HPDE6-E6E7 (cell line): ENCODE measurements around the gene MICU1.
"Not testable (repeated sequence)": the region's sequence is repeated elsewhere in the genome, so short reads cannot be mapped to it uniquely, and the experiment has no call there.

Experiments used
- DNase-seq: peaks from one replicate; pipeline ENCODE4 v3.0.0; 2011; ENCODE audit warnings: missing footprints; ENCODE audit errors: extremely low spot score

The MICU1 gene

DNA sequence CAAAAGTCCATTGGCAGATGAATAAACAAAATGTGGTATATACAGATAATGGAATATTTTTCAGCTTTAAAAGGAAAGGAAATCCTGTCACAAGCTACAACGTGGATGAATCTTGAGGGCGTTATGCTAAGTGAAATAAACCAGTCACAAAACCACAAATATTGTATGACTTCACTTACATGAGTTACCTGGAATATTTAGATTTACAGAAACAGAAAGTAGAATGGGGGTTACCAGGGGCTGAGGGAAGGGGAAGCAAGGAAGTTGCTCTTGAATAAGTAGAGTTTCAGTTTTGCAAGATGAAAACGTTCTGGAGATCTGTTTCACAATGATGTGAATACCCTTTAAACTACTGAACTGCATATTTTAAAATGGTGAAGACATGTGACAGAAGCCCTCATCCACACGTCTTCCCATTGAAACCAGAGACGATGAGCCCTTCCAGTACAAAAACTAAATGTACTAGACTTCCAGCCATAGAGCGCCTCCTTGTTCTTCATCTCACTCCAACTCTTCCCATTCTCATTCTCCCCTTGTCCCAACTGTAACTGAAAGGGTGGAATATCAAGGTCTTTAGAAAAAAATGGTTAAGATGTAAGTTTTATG, 62.4 kb downstream of the MICU1 start:
- DNase-seq, result no peak

- no peak for DNase-seq
Measured at GRCh38 chr10:72561745-72562166, 64.1 kb downstream of the MICU1 start.

- no peak for DNase-seq
Measured at GRCh38 chr10:72557362-72557761, 68.5 kb downstream of the MICU1 start.

DNA sequence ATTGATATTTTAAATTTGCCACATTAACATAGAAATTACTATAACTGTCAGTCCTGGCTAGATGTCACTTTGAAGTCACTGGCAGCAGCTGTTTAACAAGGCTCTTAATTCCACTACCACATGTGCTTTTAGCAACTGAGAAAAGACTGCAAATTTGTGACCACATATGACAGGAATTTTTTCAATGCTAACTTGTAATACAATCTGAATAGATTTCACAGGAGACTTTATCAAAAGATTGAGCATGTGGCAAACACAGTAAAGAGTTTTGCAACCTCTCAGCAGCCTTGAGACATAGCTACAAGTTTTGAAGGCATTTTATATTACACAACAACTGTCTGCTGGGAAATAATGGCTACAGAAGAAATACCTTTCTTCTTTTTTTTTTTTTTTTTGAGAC, 73.0 kb downstream of the MICU1 start:
- no peak for DNase-seq

DNA sequence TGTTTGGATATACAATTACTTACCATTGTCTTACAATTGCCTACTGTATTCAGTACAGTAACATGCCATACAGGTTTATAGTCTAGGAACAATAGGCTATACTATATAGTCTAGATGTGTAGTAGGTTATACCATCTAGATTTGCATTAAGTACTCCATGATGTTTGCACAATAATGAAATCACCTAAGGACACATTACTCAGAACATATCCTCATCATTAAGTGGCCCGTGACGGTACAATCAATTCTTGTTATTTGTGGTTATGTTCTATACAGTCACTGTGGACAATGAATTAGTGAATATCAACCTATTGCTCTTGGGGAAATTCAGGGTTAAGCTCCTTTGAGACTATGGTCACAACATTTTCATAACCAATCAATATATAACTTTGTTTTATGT, 75.6 kb downstream of the MICU1 start:
- no peak for DNase-seq

GRCh38 chr10:72545546-72545945, 80.3 kb downstream of the MICU1 start:
- no peak for DNase-seq

- not testable (repeated sequence) for DNase-seq
Measured at GRCh38 chr10:72543855-72544254, 82.0 kb downstream of the MICU1 start.

DNA sequence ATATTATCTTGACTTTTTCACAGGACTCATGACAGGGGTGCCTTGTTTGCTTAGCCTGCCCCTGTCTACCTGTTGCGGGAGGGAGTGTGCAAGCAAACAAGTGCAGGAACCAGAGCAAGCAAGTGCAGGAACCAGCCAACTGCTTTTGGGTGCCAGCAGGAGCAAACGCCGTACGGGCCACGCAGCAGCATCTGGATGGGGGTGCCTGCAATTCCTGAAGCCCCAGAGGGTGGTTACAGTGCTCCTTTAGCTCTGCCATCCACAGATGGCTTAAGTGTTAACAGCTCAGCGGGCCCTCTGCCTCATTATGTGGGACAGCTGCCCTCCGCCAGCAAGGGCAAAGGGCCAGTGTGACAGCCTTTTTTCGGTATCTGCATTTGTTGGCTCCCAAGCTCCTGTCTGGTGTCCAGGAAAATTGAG, 83.5 kb downstream of the MICU1 start:
- DNase-seq, result no peak

GRCh38 chr10:72541337-72541736, 84.5 kb downstream of the MICU1 start:
- no peak for DNase-seq

DNA sequence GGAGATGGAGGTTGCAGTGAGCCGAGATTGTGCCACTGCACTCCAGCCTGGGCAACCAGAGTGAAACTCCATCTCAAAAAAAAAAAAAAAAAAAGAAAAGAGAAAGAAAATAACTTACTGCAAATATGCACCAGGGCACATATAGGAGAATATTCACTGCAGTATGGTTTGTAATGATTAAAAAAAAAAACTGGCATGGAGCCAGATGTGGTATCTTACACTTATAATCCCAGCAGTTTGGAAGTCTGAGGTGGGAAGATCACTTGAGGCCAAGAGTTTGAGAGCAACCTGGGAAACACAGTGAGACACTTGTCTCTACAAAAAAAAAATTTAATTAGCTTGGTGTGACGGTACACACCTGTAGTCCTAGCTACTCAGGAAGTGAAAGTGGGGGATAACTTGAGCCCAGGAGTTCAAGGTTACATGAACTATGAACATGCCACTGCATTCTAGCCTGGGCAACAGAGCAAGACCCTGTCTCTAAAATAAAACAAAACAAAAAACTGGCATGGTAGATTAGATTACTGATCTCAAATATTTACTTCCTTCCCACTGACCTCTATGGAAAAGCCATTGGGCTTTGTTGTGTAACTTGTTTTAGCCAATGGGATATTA, 85.6 kb downstream of the MICU1 start:
- no peak for DNase-seq

- DNase-seq, result no peak
Measured at GRCh38 chr10:72539137-72539536, 86.7 kb downstream of the MICU1 start.

DNA sequence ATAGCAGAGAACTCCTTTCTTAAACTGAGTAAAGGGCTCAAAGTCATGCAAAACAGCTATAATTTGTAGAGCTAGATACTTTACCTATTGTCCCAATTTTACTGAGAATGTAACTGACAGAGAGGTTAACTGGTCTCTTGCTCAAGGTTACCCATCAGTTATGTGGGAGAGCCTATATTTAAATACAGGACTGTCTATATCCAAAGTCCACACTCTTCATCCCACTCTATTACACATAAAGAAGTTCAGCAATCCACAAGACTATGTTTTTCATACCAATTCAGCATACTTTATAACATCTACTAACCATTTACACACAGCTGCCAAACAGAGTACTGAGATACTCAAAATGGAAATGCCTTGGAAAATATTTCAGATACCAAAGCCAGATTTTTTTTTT, 100.2 kb downstream of the MICU1 start:
- DNase-seq, result no peak

DNA sequence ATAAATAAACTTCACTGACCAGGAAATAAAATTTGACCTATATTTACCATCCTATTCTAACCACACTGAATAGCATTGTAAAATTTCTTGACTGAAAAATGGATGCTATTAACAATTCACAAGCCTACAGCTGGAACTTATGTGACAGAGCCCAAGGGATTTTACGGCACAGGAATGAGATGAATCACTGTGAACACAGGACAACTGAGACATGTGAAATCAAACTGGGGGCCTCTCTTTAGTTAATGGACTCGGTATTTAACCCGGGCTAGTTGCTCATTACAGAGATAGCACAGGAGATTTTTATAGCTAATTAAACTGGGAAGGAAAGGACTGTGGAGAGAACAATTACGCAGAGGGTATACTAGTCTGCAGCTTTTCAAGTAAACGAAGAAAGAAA, 100.6 kb downstream of the MICU1 start:
- DNase-seq, result no peak

- DNase-seq, result no peak
Measured at GRCh38 chr10:72524489-72524888, 101.4 kb downstream of the MICU1 start.

GRCh38 chr10:72523932-72524396, 101.9 kb downstream of the MICU1 start:
- DNase-seq, result no peak

DNA sequence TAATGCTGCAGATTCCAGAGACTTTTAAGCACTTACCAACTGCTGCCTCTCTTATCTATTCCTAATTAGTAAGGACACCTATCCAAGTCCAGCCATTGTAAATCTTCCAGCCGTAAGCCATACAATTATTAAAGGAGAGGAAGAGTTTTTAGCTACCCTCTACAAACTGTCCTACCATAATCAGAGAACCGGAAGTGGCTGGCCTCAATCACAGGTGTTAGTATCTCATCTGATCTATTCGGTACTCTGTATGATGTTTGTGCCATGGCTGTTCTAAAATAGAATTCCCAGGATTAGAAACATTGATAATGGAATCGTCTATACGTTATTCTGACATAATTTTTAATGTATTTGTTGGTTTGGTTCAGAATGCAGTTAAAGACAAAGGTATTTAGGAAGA, 102.8 kb downstream of the MICU1 start:
- DNase-seq, result no peak

DNA sequence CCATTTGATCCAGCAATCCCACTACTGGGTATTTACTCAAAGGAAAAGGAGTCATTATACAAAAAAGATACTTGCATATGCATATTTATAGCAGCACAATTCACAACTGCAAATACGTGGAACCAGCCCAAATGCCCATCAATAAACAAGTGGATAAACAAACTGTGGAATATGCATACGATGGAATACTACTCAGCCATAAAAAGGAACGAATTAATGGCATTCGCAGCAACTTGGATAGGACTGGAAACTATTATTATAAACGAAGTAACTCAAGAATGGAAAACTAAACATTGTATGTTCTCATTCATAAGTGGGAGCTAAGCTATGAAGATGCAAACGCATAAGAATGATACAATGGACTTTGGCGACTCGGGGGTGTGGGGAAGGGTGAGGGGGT, 108.6 kb downstream of the MICU1 start:
- no peak for DNase-seq

GRCh38 chr10:72515455-72515854, 110.4 kb downstream of the MICU1 start:
- no peak for DNase-seq

DNA sequence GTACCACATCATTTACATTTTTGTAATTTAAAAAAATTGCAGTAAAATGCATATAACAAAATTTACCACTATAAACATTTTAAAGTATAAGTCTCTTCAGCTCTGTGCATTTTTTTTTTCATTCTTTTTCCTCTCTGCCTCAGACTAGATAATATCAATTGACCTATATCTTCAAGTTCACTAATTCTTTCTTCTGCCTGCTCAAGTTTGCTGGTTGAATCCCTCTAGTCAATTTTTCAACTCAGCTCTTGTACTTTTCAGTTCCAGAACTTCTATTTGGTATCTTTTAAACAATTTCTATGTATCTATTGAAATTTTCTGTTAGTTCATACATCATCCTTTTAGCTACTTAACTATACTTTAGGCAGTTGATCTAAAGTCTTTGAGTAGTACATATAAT, 112.0 kb downstream of the MICU1 start:
- no peak for DNase-seq

GRCh38 chr10:72511459-72511858, 114.4 kb downstream of the MICU1 start:
- DNase-seq, result no peak

DNA sequence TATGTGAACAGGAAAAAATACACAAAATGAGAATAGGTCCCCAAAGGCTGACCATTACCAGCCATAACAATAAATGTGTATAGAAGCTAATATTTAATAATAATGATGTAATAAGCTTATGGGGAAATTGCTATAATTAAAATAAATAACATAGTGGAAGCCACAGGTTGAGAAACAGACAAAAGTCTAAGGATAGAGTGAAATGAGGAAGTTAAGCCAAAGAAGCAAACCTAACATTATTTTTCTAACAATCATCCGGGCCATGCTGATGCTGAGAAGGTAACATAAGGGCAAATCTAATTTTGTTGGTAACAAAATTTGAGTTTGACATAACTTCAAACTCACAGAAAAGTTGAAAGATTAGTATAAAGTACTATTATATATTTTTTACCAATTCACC, 115.9 kb downstream of the MICU1 start:
- no peak for DNase-seq

GRCh38 chr10:72509206-72509799, 116.6 kb downstream of the MICU1 start:
- DNase-seq, result no peak

DNA sequence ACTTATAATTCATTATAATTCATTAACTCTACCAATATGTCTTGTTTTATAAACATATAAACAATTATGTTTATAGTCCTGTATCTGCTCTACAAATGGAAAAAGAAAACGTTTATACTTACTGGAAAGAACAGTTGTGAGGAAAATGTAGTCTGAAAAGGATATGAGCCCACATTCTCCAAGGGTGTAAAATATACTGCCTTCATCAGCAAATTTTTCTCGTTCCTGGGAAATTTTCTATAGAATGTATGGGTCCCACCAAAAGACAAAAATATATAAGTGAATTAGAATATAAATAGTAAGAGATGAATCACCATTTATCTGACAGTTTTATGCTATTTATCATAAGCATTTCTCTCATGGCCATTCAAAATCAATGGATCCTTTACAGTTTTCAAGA, 117.8 kb downstream of the MICU1 start:
- no peak for DNase-seq
